ENCODE measurements around the gene SSRP1.
"Not testable (repeated sequence)": the region's sequence is repeated elsewhere in the genome, so short reads cannot be mapped to it uniquely, and the experiment has no call there.

SSRP1 gene

GRCh38 chr11:57370251-57370650 is 34.6 kb upstream of the SSRP1 start:
- H3K36me3 ChIP-seq (ENCODE audit: control insufficient read depth, insufficient read depth, low read length), result no peaks in the 10 kb centered on the region
- no peak overlapping the region for H3K9ac ChIP-seq (ENCODE audit: low read length)
- no peak overlapping the region for H3K4me3 ChIP-seq (ENCODE audit: low read depth, low read length)
- no peak overlapping the region for H3K27ac ChIP-seq (ENCODE audit: low read depth, low read length)
- no peaks in the 10 kb centered on the region for H3K9me3 ChIP-seq (ENCODE audit: control insufficient read depth, insufficient read depth, low read depth, low read length)
- H3K27me3 ChIP-seq (ENCODE audit: control insufficient read depth, insufficient read depth, low read length), result peaks cover 3% of the 10 kb centered on the region; the same call in 1 of the 2 replicates
- H3K4me1 ChIP-seq (ENCODE audit: control insufficient read depth, insufficient read depth, low read length), result peaks cover 10% of the 10 kb centered on the region

GRCh38 chr11:57368845-57369232 is 33.1 kb upstream of the SSRP1 start:
- Histone ChIP-seq H3K9me3 (ENCODE audit: control insufficient read depth, insufficient read depth, low read depth, low read length) (no peaks in the 10 kb centered on the region), H3K4me1 (ENCODE audit: control insufficient read depth, insufficient read depth, low read length) (peaks cover 18% of the 10 kb centered on the region), H3K27ac (ENCODE audit: low read depth, low read length) (no peak overlapping the region), H3K4me3 (ENCODE audit: low read depth, low read length) (no peak overlapping the region), H3K27me3 (ENCODE audit: control insufficient read depth, insufficient read depth, low read length) (peaks cover 3% of the 10 kb centered on the region; the same call in 1 of the 2 replicates), H3K9ac (ENCODE audit: low read length) (no peak overlapping the region), H3K36me3 (ENCODE audit: control insufficient read depth, insufficient read depth, low read length) (no peaks in the 10 kb centered on the region)

GRCh38 chr11:57368106-57368844 is 32.6 kb upstream of the SSRP1 start:
- H3K9me3 ChIP-seq (ENCODE audit: control insufficient read depth, insufficient read depth, low read depth, low read length), result no peaks in the 10 kb centered on the region
- no peaks in the 10 kb centered on the region for H3K36me3 ChIP-seq (ENCODE audit: control insufficient read depth, insufficient read depth, low read length)
- H3K4me3 ChIP-seq (ENCODE audit: low read depth, low read length), result no peak overlapping the region
- peaks cover 3% of the 10 kb centered on the region; the same call in 1 of the 2 replicates for H3K27me3 ChIP-seq (ENCODE audit: control insufficient read depth, insufficient read depth, low read length)
- no peak overlapping the region for H3K9ac ChIP-seq (ENCODE audit: low read length)
- H3K4me1 ChIP-seq (ENCODE audit: control insufficient read depth, insufficient read depth, low read length), result peaks cover 18% of the 10 kb centered on the region
- H3K27ac ChIP-seq (ENCODE audit: low read depth, low read length), result no peak overlapping the region

GRCh38 chr11:57364851-57365660 is 29.4 kb upstream of the SSRP1 start:
- H3K36me3 ChIP-seq (ENCODE audit: control insufficient read depth, insufficient read depth, low read length), result no peaks in the 10 kb centered on the region
- no peaks in the 10 kb centered on the region for H3K9me3 ChIP-seq (ENCODE audit: control insufficient read depth, insufficient read depth, low read depth, low read length)
- H3K4me1 ChIP-seq (ENCODE audit: control insufficient read depth, insufficient read depth, low read length), result peaks cover 21% of the 10 kb centered on the region
- no peak overlapping the region for H3K27ac ChIP-seq (ENCODE audit: low read depth, low read length)
- H3K4me3 ChIP-seq (ENCODE audit: low read depth, low read length), result no peak overlapping the region
- H3K27me3 ChIP-seq (ENCODE audit: control insufficient read depth, insufficient read depth, low read length), result no peaks in the 10 kb centered on the region
- no peak overlapping the region for H3K9ac ChIP-seq (ENCODE audit: low read length)

- Histone ChIP-seq H3K36me3 (ENCODE audit: control insufficient read depth, insufficient read depth, low read length) (no peaks in the 10 kb centered on the region), H3K27ac (ENCODE audit: low read depth, low read length) (no peak overlapping the region), H3K4me1 (ENCODE audit: control insufficient read depth, insufficient read depth, low read length) (peaks cover 33% of the 10 kb centered on the region), H3K9me3 (ENCODE audit: control insufficient read depth, insufficient read depth, low read depth, low read length) (no peaks in the 10 kb centered on the region), H3K27me3 (ENCODE audit: control insufficient read depth, insufficient read depth, low read length) (no peaks in the 10 kb centered on the region), H3K9ac (ENCODE audit: low read length) (no peak overlapping the region), H3K4me3 (ENCODE audit: low read depth, low read length) (no peak overlapping the region)
These were observed 27.7 kb upstream of the SSRP1 start for GRCh38 chr11:57363131-57364080.

- Histone ChIP-seq H3K4me3 (ENCODE audit: low read depth, low read length) (no peak overlapping the region), H3K4me1 (ENCODE audit: control insufficient read depth, insufficient read depth, low read length) (peaks cover 33% of the 10 kb centered on the region), H3K9me3 (ENCODE audit: control insufficient read depth, insufficient read depth, low read depth, low read length) (no peaks in the 10 kb centered on the region), H3K9ac (ENCODE audit: low read length) (no peak overlapping the region), H3K27ac (ENCODE audit: low read depth, low read length) (no peak overlapping the region), H3K36me3 (ENCODE audit: control insufficient read depth, insufficient read depth, low read length) (no peaks in the 10 kb centered on the region), H3K27me3 (ENCODE audit: control insufficient read depth, insufficient read depth, low read length) (no peaks in the 10 kb centered on the region)
These were observed 26.2 kb upstream of the SSRP1 start for GRCh38 chr11:57361926-57362325.

GRCh38 chr11:57361420-57361819 is 25.7 kb upstream of the SSRP1 start:
- not testable (repeated sequence) for H3K36me3 ChIP-seq (ENCODE audit: control insufficient read depth, insufficient read depth, low read length); H3K9ac ChIP-seq (ENCODE audit: low read length); H3K27ac ChIP-seq (ENCODE audit: low read depth, low read length); H3K27me3 ChIP-seq (ENCODE audit: control insufficient read depth, insufficient read depth, low read length); H3K4me3 ChIP-seq (ENCODE audit: low read depth, low read length); H3K9me3 ChIP-seq (ENCODE audit: control insufficient read depth, insufficient read depth, low read depth, low read length)
- peaks cover 33% of the 10 kb centered on the region for H3K4me1 ChIP-seq (ENCODE audit: control insufficient read depth, insufficient read depth, low read length)

- peaks cover 30% of the 10 kb centered on the region for H3K4me1 ChIP-seq (ENCODE audit: control insufficient read depth, insufficient read depth, low read length)
- H3K36me3 ChIP-seq (ENCODE audit: control insufficient read depth, insufficient read depth, low read length), result no peaks in the 10 kb centered on the region
- H3K4me3 ChIP-seq (ENCODE audit: low read depth, low read length), result no peak overlapping the region
- no peaks in the 10 kb centered on the region for H3K9me3 ChIP-seq (ENCODE audit: control insufficient read depth, insufficient read depth, low read depth, low read length)
- H3K27me3 ChIP-seq (ENCODE audit: control insufficient read depth, insufficient read depth, low read length), result no peaks in the 10 kb centered on the region
- no peak overlapping the region for H3K27ac ChIP-seq (ENCODE audit: low read depth, low read length)
- H3K9ac ChIP-seq (ENCODE audit: low read length), result no peak overlapping the region
These were observed 25.3 kb upstream of the SSRP1 start for GRCh38 chr11:57360991-57361390.

GRCh38 chr11:57359896-57360690 is 24.4 kb upstream of the SSRP1 start:
- H3K4me1 ChIP-seq (ENCODE audit: control insufficient read depth, insufficient read depth, low read length), result peaks cover 21% of the 10 kb centered on the region
- H3K4me3 ChIP-seq (ENCODE audit: low read depth, low read length), result no peak overlapping the region
- H3K27ac ChIP-seq (ENCODE audit: low read depth, low read length), result no peak overlapping the region
- no peaks in the 10 kb centered on the region for H3K36me3 ChIP-seq (ENCODE audit: control insufficient read depth, insufficient read depth, low read length)
- H3K27me3 ChIP-seq (ENCODE audit: control insufficient read depth, insufficient read depth, low read length), result no peaks in the 10 kb centered on the region
- no peak overlapping the region for H3K9ac ChIP-seq (ENCODE audit: low read length)
- H3K9me3 ChIP-seq (ENCODE audit: control insufficient read depth, insufficient read depth, low read depth, low read length), result no peaks in the 10 kb centered on the region

- H3K27me3 ChIP-seq (ENCODE audit: control insufficient read depth, insufficient read depth, low read length), result no peaks in the 10 kb centered on the region
- no peaks in the 10 kb centered on the region for H3K36me3 ChIP-seq (ENCODE audit: control insufficient read depth, insufficient read depth, low read length)
- no peak overlapping the region for H3K27ac ChIP-seq (ENCODE audit: low read depth, low read length)
- H3K4me3 ChIP-seq (ENCODE audit: low read depth, low read length), result no peak overlapping the region
- no peaks in the 10 kb centered on the region for H3K9me3 ChIP-seq (ENCODE audit: control insufficient read depth, insufficient read depth, low read depth, low read length)
- H3K4me1 ChIP-seq (ENCODE audit: control insufficient read depth, insufficient read depth, low read length), result peaks cover 15% of the 10 kb centered on the region
- no peak overlapping the region for H3K9ac ChIP-seq (ENCODE audit: low read length)
These were observed 23.7 kb upstream of the SSRP1 start for GRCh38 chr11:57359396-57359795.

Data from HUES6 (cell line).